WTC11 (cell line): Measurements from ENCODE around the gene GNPTG. TPM values are rescaled to one million over a fixed set of nuclear protein-coding genes. Genes with fewer than 3 reads are reported as not detected.

Source experiments
- ATAC-seq: fragments of 200-7000 bp; cut with Tn5 transposase; 2 replicates; pipeline ENCODE4 v1.10.0; 2021; ENCODE audit warnings: mild to moderate bottlenecking, moderate library complexity
- CTCF ChIA-PET: fragments of 300-600 bp; sonication (Branson Sonifier 250); formaldehyde crosslinking; loops from one replicate; lab custom pipeline; 2021; ENCODE audit warnings: antibody characterized with exemption; lab: Charles Lee
- POLR2A ChIA-PET: fragments of 350-600 bp; sonication (Branson Sonifier 250); formaldehyde crosslinking; loops from one replicate; lab custom pipeline; 2021; ENCODE audit warnings: antibody characterized with exemption; lab: Charles Lee
- DNase-seq: peaks from one replicate; pipeline ENCODE4 v3.0.0; 2021; ENCODE audit warnings: low spot score
- H3K27ac Mint-ChIP-seq: 2 replicates; pipeline ENCODE4 v1.8.0; 2021; ENCODE audit warnings: mixed read lengths
- H3K27me3 Mint-ChIP-seq: 2 replicates; pipeline ENCODE4 v1.8.0; 2021; ENCODE audit warnings: low read depth, mild to moderate bottlenecking, moderate library complexity, mixed read lengths
- H3K36me3 Mint-ChIP-seq: 2 replicates; pipeline ENCODE4 v1.8.0; 2021; ENCODE audit warnings: mixed read lengths
- H3K4me1 Mint-ChIP-seq: 2 replicates; pipeline ENCODE4 v1.8.0; 2022; ENCODE audit warnings: mixed read lengths
- H3K4me3 Mint-ChIP-seq: 2 replicates; pipeline ENCODE4 v1.8.0; 2021; ENCODE audit warnings: mild to moderate bottlenecking, moderate library complexity, mixed read lengths
- H3K9me3 Mint-ChIP-seq: 2 replicates; pipeline ENCODE4 v1.8.0; 2021; ENCODE audit warnings: mixed read lengths
- CREM ChIP-seq: sonication (generic); formaldehyde crosslinking; IDR thresholded peaks from 2 replicates; pipeline ENCODE4 v1.8.1; 2022; ENCODE audit warnings: mild to moderate bottlenecking, missing genetic modification reagents, moderate library complexity
- CTCF ChIP-seq: fragments of 200-600 bp; IDR thresholded peaks from 2 replicates; pipeline ENCODE4 v1.8.0; 2022; ENCODE audit warnings: antibody characterized with exemption
- E2F4 ChIP-seq: sonication (generic); formaldehyde crosslinking; IDR thresholded peaks from 2 replicates; pipeline ENCODE4 v1.8.1; 2022; ENCODE audit warnings: low read depth, mild to moderate bottlenecking, moderate library complexity, missing genetic modification reagents, borderline replicate concordance
- ESRRA ChIP-seq: sonication (generic); formaldehyde crosslinking; IDR thresholded peaks from 2 replicates; pipeline ENCODE4 v1.8.1; 2022; ENCODE audit warnings: mild to moderate bottlenecking, missing genetic modification reagents, borderline replicate concordance
- FOXJ3 ChIP-seq: sonication (generic); formaldehyde crosslinking; IDR thresholded peaks from 2 replicates; pipeline ENCODE4 v1.9.0; 2021; ENCODE audit warnings: missing genetic modification reagents, mild to moderate bottlenecking, borderline replicate concordance
- IRF1 ChIP-seq: sonication (generic); formaldehyde crosslinking; IDR thresholded peaks from 2 replicates; pipeline ENCODE4 v1.8.0; 2023; ENCODE audit warnings: missing genetic modification reagents
- RORB ChIP-seq: fragments of 250-450 bp; sonication (Bioruptor Pico); IDR thresholded peaks from 2 replicates; pipeline ENCODE4 v1.9.0; 2021; ENCODE audit warnings: mild to moderate bottlenecking
- STAT6 ChIP-seq: sonication (generic); formaldehyde crosslinking; conservative IDR thresholded peaks from 2 replicates; pipeline ENCODE4 v1.8.1; 2023; ENCODE audit warnings: mild to moderate bottlenecking, low read depth, missing genetic modification reagents, moderate library complexity
- TCF7 ChIP-seq: sonication (generic); formaldehyde crosslinking; IDR thresholded peaks from 2 replicates; pipeline ENCODE4 v1.8.0; 2022; ENCODE audit warnings: mild to moderate bottlenecking, low read depth, missing genetic modification reagents, moderate library complexity
- TEAD4 ChIP-seq: sonication (generic); formaldehyde crosslinking; IDR thresholded peaks from 2 replicates; pipeline ENCODE4 v1.8.0; 2022; ENCODE audit warnings: mild to moderate bottlenecking, missing genetic modification reagents
- USF2 ChIP-seq: sonication (generic); formaldehyde crosslinking; IDR thresholded peaks from 2 replicates; pipeline ENCODE4 v1.8.1; 2023; ENCODE audit warnings: mild to moderate bottlenecking, missing genetic modification reagents, moderate library complexity
- ZNF121 ChIP-seq: sonication (generic); formaldehyde crosslinking; IDR thresholded peaks from 2 replicates; pipeline ENCODE4 v1.8.0; 2023; ENCODE audit warnings: missing genetic modification reagents
- ZNF232 ChIP-seq: sonication (generic); formaldehyde crosslinking; IDR thresholded peaks from 2 replicates; pipeline ENCODE4 v1.8.0; 2022; ENCODE audit warnings: mild to moderate bottlenecking, missing genetic modification reagents
- ZNF281 ChIP-seq: sonication (generic); formaldehyde crosslinking; IDR thresholded peaks from 2 replicates; pipeline ENCODE4 v1.8.0; 2023; ENCODE audit warnings: mild to moderate bottlenecking, missing genetic modification reagents
- ZNF416 ChIP-seq: fragments of 250-450 bp; sonication (Bioruptor Pico); IDR thresholded peaks from 2 replicates; pipeline ENCODE4 v1.9.0; 2021; ENCODE audit warnings: mild to moderate bottlenecking, inconsistent platforms
- ZNF425 ChIP-seq: fragments of 250-450 bp; sonication (Bioruptor Pico); conservative IDR thresholded peaks from 2 replicates; pipeline ENCODE4 v1.9.0; 2021; ENCODE audit warnings: mild to moderate bottlenecking
- ZNF671 ChIP-seq: fragments of 250-450 bp; sonication (Bioruptor Pico); IDR thresholded peaks from 2 replicates; pipeline ENCODE4 v1.8.0; 2021; ENCODE audit warnings: mild to moderate bottlenecking
- total RNA-seq: library from RNA; stranded (reverse); gene quantifications from 3 replicates; pipeline ENCODE4 v1.2.3, GENCODE V29; 2021

The GNPTG gene
- total RNA-seq, 1 experiment from 2014 or later = 35.9 TPM

- H3K4me1 Mint-ChIP-seq = peaks cover 9% of the 10 kb centered on the region
- no peaks in the 10 kb centered on the region for H3K36me3 Mint-ChIP-seq
- DNase-seq (no peak), ATAC-seq (no peak)
- ChIA-PET CTCF (interaction anchor here (1.3 to 4.3 kb wide), 2 partner anchors 9 to 28 kb away, joined by 5 to 19 read pairs; no protein-coding TSS in a partner anchor), POLR2A (no interaction called here)
- TF ChIP-seq TEAD4 (no peak), ZNF416 (CRISPR knock-in tag) (no peak)
- H3K27ac Mint-ChIP-seq = no peak overlapping the region
- peaks cover 35% of the 10 kb centered on the region for H3K27me3 Mint-ChIP-seq
- H3K9me3 Mint-ChIP-seq = no peaks in the 10 kb centered on the region
- no peak overlapping the region for H3K4me3 Mint-ChIP-seq
These were observed 15.1 kb upstream of the GNPTG start for GRCh38 chr16:1336619-1337018.

- ChIA-PET POLR2A (no interaction called here), CTCF (interaction anchor here (0.7 to 4.3 kb wide), 10 partner anchors 8 to 84 kb away, joined by 3 to 19 read pairs (median 5); partner anchors contain the start of gene UQCC4)
- Mint-ChIP-seq H3K4me3 (no peak overlapping the region), H3K27me3 (peaks cover 32% of the 10 kb centered on the region), H3K36me3 (no peaks in the 10 kb centered on the region), H3K9me3 (no peaks in the 10 kb centered on the region), H3K4me1 (peaks cover 5% of the 10 kb centered on the region; the same call in 1 of the 2 replicates), H3K27ac (no peak overlapping the region)
- no peak for ATAC-seq
- TF ChIP-seq ZNF232 (no peak), ZNF671 (CRISPR knock-in tag) (no peak), E2F4 (CRISPR knock-in tag) (no peak), ESRRA (CRISPR knock-in tag) (no peak), ZNF121 (no peak), ZNF281 (no peak), RORB (CRISPR knock-in tag) (no peak), USF2 (CRISPR knock-in tag) (no peak), ZNF425 (CRISPR knock-in tag) (no peak), FOXJ3 (CRISPR knock-in tag) (no peak), IRF1 (CRISPR knock-in tag) (no peak), ZNF416 (CRISPR knock-in tag) (no peak)
- DNase-seq = no peak
These were observed 14.2 kb upstream of the GNPTG start for GRCh38 chr16:1337486-1337885.

- DNase-seq = peak; percentile 63
- H3K27me3 Mint-ChIP-seq = peaks cover 29% of the 10 kb centered on the region
These were observed 13.5 kb upstream of the GNPTG start for GRCh38 chr16:1338119-1338730.

More at GRCh38 chr16:1338119-1338730, 13.5 kb upstream of the GNPTG start:
- CTCF ChIA-PET = interaction anchor here (0.6 to 4.3 kb wide), 11 partner anchors 10 to 457 kb away, joined by 3 to 19 read pairs (median 5); partner anchors contain the start of genes NUBP2, SPSB3 and UQCC4
- Mint-ChIP-seq H3K4me3 (no peak overlapping the region), H3K4me1 (peaks cover 3% of the 10 kb centered on the region), H3K27ac (no peak overlapping the region), H3K36me3 (no peaks in the 10 kb centered on the region), H3K9me3 (no peaks in the 10 kb centered on the region)
- TF ChIP-seq CREM (CRISPR knock-in tag) (no peak), TCF7 (CRISPR knock-in tag) (no peak), CTCF (0 out of 2 replicates have a peak, but pooled peaks have one; percentile 25), STAT6 (CRISPR knock-in tag) (no peak)
- POLR2A ChIA-PET = no interaction called here
- no peak for ATAC-seq
